ENCODE measurements around the gene SORBS1. TPM values are rescaled to one million over a fixed set of nuclear protein-coding genes. Genes with fewer than 3 reads are reported as not detected.
A peak's percentile ranks its signal among the peaks of the same experiment; 100 is the strongest.

SORBS1 gene
- total and polyA plus RNA-seq, 2 experiments from 2014 or later = 11.0 to 20.6 TPM

- no peaks in the 10 kb centered on the region for H3K36me3 ChIP-seq
- H3K9me3 ChIP-seq (ENCODE audit: low read depth) = no peaks in the 10 kb centered on the region
- peak in 1 of 2 donors; percentile 90 for DNase-seq (ENCODE audit: low read depth in 1 of 2, low spot score in 1 of 2)
- no peak overlapping the region for H3K4me3 ChIP-seq
- TF ChIP-seq, protein P1, sequence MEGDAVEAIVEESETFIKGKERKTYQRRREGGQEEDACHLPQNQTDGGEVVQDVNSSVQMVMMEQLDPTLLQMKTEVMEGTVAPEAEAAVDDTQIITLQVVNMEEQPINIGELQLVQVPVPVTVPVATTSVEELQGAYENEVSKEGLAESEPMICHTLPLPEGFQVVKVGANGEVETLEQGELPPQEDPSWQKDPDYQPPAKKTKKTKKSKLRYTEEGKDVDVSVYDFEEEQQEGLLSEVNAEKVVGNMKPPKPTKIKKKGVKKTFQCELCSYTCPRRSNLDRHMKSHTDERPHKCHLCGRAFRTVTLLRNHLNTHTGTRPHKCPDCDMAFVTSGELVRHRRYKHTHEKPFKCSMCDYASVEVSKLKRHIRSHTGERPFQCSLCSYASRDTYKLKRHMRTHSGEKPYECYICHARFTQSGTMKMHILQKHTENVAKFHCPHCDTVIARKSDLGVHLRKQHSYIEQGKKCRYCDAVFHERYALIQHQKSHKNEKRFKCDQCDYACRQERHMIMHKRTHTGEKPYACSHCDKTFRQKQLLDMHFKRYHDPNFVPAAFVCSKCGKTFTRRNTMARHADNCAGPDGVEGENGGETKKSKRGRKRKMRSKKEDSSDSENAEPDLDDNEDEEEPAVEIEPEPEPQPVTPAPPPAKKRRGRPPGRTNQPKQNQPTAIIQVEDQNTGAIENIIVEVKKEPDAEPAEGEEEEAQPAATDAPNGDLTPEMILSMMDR (IDR thresholded peaks at IDR 0.05; ENCODE audit: low read depth, low read length) = no peak
- no peaks in the 10 kb centered on the region for H3K27me3 ChIP-seq
- H3K27ac ChIP-seq = no peak overlapping the region
- peaks cover 9% of the 10 kb centered on the region for H3K4me1 ChIP-seq (ENCODE audit: low read depth)
Observed at GRCh38 chr10:95278061-95278988, 282.8 kb downstream of the SORBS1 start.

- no peak for DNase-seq (ENCODE audit: low read depth in 1 of 2, low spot score in 1 of 2)
- Histone ChIP-seq H3K27me3 (no peaks in the 10 kb centered on the region), H3K36me3 (no peaks in the 10 kb centered on the region), H3K4me1 (ENCODE audit: low read depth) (peaks cover 11% of the 10 kb centered on the region), H3K27ac (no peak overlapping the region), H3K9me3 (ENCODE audit: low read depth) (no peaks in the 10 kb centered on the region), H3K4me3 (no peak overlapping the region)
- TF ChIP-seq, protein P1 (IDR thresholded peaks at IDR 0.05; ENCODE audit: low read depth, low read length) = no peak
Observed at GRCh38 chr10:95277614-95278013, 283.6 kb downstream of the SORBS1 start.

DNA sequence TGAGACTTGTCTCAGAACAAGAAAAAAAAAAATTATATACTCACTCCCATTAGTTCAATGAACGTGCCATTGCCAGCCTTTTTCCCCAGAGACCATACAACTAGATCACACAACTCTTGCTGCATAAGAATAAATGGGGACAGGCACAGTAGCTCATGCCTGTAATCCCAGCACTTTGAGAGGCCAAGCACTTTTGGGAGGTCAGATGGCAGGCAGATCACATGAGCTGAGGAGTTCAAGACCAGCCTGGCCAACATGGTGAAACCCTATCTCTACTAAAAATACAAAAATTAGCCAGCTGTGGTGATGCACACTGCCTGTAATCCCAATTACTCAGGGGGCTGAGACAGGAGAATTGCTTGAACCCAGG is 284.0 kb downstream of the SORBS1 start:
- no peak overlapping the region for H3K27ac ChIP-seq
- H3K4me3 ChIP-seq = no peak overlapping the region
- TF ChIP-seq, protein P1 (IDR thresholded peaks at IDR 0.05; ENCODE audit: low read depth, low read length) = no peak
- no peaks in the 10 kb centered on the region for H3K9me3 ChIP-seq (ENCODE audit: low read depth)
- DNase-seq (ENCODE audit: low read depth in 1 of 2, low spot score in 1 of 2) = no peak
- H3K4me1 ChIP-seq (ENCODE audit: low read depth) = peaks cover 11% of the 10 kb centered on the region
- no peaks in the 10 kb centered on the region for H3K36me3 ChIP-seq
- no peaks in the 10 kb centered on the region for H3K27me3 ChIP-seq

DNA sequence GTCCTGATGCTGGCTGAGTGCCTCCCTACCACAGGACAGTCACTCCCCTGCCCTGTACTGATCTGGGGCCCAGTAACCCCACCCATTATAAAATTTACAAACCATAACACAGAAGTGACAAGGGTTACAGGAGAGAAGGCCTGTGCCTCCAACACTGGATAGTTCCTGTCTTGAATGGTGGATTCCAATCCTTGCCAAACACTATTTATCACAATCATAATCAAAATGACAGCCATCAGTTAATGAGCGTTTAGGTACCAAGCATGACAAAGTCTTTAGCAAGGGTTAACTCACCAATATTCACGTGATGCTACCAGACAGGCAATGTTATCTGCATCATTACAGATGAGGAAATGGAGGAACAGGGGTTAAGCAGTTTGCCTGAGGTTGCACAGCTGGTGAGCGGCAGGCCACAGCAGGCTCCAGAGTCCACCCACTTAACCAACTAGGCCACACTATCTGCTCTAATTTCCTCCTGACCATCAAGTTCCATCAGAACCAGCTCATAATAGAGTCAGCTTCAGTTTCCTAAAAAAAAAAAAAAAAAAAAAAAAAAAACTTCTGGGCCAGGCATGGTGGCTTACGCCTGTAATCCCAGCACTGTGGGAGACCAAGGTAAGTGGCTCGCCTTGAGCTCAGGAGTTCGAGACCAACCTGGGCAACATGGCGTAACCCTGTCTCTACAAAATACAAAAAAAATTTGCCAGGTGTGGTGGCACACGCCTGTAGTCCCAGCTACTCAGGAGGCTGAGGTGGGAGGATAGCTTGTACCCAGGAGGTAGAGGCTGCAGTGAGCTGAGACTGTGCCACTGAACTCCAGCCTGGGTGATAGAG is 284.6 kb downstream of the SORBS1 start:
- peaks cover 11% of the 10 kb centered on the region for H3K4me1 ChIP-seq (ENCODE audit: low read depth)
- TF ChIP-seq, protein P1 (IDR thresholded peaks at IDR 0.05; ENCODE audit: low read depth, low read length) = no peak
- H3K9me3 ChIP-seq (ENCODE audit: low read depth) = no peaks in the 10 kb centered on the region
- H3K27ac ChIP-seq = no peak overlapping the region
- DNase-seq (ENCODE audit: low read depth in 1 of 2, low spot score in 1 of 2) = peak in 1 of 2 donors; percentile 72
- H3K36me3 ChIP-seq = no peaks in the 10 kb centered on the region
- H3K27me3 ChIP-seq = no peaks in the 10 kb centered on the region
- H3K4me3 ChIP-seq = no peak overlapping the region

DNA sequence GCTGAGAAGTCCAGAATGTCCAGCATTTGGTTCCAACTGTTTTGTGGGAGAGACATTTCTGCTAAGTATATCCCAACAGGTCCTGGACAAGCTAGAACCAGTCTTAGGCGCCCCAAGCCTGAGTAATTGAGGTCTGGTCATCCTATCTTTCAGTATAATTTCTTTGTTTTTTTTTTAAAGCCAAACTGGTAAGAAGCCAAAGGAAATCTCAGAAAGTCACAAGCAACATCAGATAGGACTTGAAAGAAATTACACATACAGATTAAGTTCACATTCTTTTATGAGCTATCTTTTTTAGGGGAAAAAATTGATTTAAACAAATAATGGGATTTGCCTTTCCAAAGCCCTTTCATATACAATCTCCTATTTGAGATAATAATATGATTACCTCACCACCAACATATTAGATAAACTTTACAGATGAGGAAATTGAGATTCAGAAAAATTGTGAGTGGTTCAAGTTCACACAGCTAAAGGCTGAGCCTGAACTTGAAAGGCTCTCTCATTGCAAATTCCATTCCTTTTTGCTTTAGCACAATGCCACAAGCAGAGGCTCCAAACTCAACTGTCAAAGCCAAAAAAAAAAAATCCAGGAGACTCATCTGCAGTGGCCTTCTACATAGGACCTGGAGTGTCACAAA is 285.3 kb downstream of the SORBS1 start:
- no peaks in the 10 kb centered on the region for H3K9me3 ChIP-seq (ENCODE audit: low read depth)
- H3K27me3 ChIP-seq = no peaks in the 10 kb centered on the region
- H3K4me3 ChIP-seq = no peak overlapping the region
- no peaks in the 10 kb centered on the region for H3K36me3 ChIP-seq
- DNase-seq (ENCODE audit: low read depth in 1 of 2, low spot score in 1 of 2) = peak in 1 of 2 donors; percentile 82
- no peak overlapping the region for H3K27ac ChIP-seq
- TF ChIP-seq, protein P1 (IDR thresholded peaks at IDR 0.05; ENCODE audit: low read depth, low read length) = no peak
- peaks cover 11% of the 10 kb centered on the region for H3K4me1 ChIP-seq (ENCODE audit: low read depth)
